ENCODE measurements around the gene SPSB3.

Gene SPSB3

GRCh38 chr16:1818204-1818872 lies 36.0 kb upstream of the SPSB3 start:
- H3K36me3 ChIP-seq: peaks cover 91% of the 10 kb centered on the region
- no peak for TF ChIP-seq CTCF (IDR thresholded peaks at IDR 0.05)

GRCh38 chr16:1817716-1818115 lies 35.3 kb upstream of the SPSB3 start:
- no peaks in the 10 kb centered on the region for H3K4me1 ChIP-seq (ENCODE audit: control insufficient read depth in 1 of 2, insufficient read depth in 1 of 2, low read depth in 1 of 2, low read length in 1 of 2)
- no peak overlapping the region for H3K4me3 ChIP-seq (ENCODE audit: low read depth in 1 of 2, low read length in 1 of 2)
- H3K27me3 ChIP-seq: no peaks in the 10 kb centered on the region
- no peaks in the 10 kb centered on the region for H3K9me3 ChIP-seq
- H3K36me3 ChIP-seq: peaks cover 95% of the 10 kb centered on the region
- H3K27ac ChIP-seq: no peak overlapping the region
- TF ChIP-seq CTCF (IDR thresholded peaks at IDR 0.05): no peak

More at GRCh38 chr16:1818204-1818872, 36.0 kb upstream of the SPSB3 start:
- Histone ChIP-seq H3K27ac (no peak overlapping the region), H3K27me3 (no peaks in the 10 kb centered on the region), H3K9me3 (no peaks in the 10 kb centered on the region), H3K4me3 (ENCODE audit: low read depth in 1 of 2, low read length in 1 of 2) (no peak overlapping the region), H3K4me1 (ENCODE audit: control insufficient read depth in 1 of 2, insufficient read depth in 1 of 2, low read depth in 1 of 2, low read length in 1 of 2) (no peaks in the 10 kb centered on the region)

GRCh38 chr16:1817276-1817589 lies 34.9 kb upstream of the SPSB3 start:
- no peak overlapping the region for H3K4me3 ChIP-seq (ENCODE audit: low read depth in 1 of 2, low read length in 1 of 2)
- H3K9me3 ChIP-seq: no peaks in the 10 kb centered on the region
- no peaks in the 10 kb centered on the region for H3K4me1 ChIP-seq (ENCODE audit: control insufficient read depth in 1 of 2, insufficient read depth in 1 of 2, low read depth in 1 of 2, low read length in 1 of 2)
- no peak overlapping the region for H3K27ac ChIP-seq
- TF ChIP-seq CTCF (IDR thresholded peaks at IDR 0.05): no peak
- peaks cover 91% of the 10 kb centered on the region for H3K36me3 ChIP-seq
- no peaks in the 10 kb centered on the region for H3K27me3 ChIP-seq

GRCh38 chr16:1816396-1817275 lies 34.3 kb upstream of the SPSB3 start:
- TF ChIP-seq CTCF (IDR thresholded peaks at IDR 0.05): no peak
- H3K36me3 ChIP-seq: peaks cover 85% of the 10 kb centered on the region
- H3K27me3 ChIP-seq: no peaks in the 10 kb centered on the region
- no peaks in the 10 kb centered on the region for H3K9me3 ChIP-seq
- no peak overlapping the region for H3K27ac ChIP-seq
- no peak overlapping the region for H3K4me3 ChIP-seq (ENCODE audit: low read depth in 1 of 2, low read length in 1 of 2)
- H3K4me1 ChIP-seq (ENCODE audit: control insufficient read depth in 1 of 2, insufficient read depth in 1 of 2, low read depth in 1 of 2, low read length in 1 of 2): no peaks in the 10 kb centered on the region

- H3K4me1 ChIP-seq (ENCODE audit: control insufficient read depth in 1 of 2, insufficient read depth in 1 of 2, low read depth in 1 of 2, low read length in 1 of 2): no peaks in the 10 kb centered on the region
- H3K4me3 ChIP-seq (ENCODE audit: low read depth in 1 of 2, low read length in 1 of 2): no peak overlapping the region
- no peak overlapping the region for H3K27ac ChIP-seq
- TF ChIP-seq CTCF (IDR thresholded peaks at IDR 0.05): no peak
- no peaks in the 10 kb centered on the region for H3K27me3 ChIP-seq
- no peaks in the 10 kb centered on the region for H3K9me3 ChIP-seq
- peaks cover 77% of the 10 kb centered on the region for H3K36me3 ChIP-seq
Measured at GRCh38 chr16:1815461-1815860, 33.1 kb upstream of the SPSB3 start.

Data from neutrophil (primary cell).